Measurements from ENCODE around the gene LIN7A.

LIN7A gene

GRCh38 chr12:80979251-80979650 is 41.5 kb upstream of the LIN7A start:
- H3K4me2 ChIP-seq (ENCODE audit: low read length), result no peak overlapping the region
- H3K9me3 ChIP-seq (ENCODE audit: control insufficient read depth, insufficient read depth, low read length), result no peaks in the 10 kb centered on the region
- TF ChIP-seq EZH2phosphoT487 (IDR thresholded peaks at IDR 0.05; ENCODE audit: borderline replicate concordance, low read length) (no peak), CTCF (IDR thresholded peaks at IDR 0.05; ENCODE audit: low read depth, low read length, poor library complexity, severe bottlenecking) (no peak)
- H3K4me1 ChIP-seq (ENCODE audit: control insufficient read depth, low read length), result no peaks in the 10 kb centered on the region
- no peaks in the 10 kb centered on the region for H3K36me3 ChIP-seq (ENCODE audit: control insufficient read depth, low read length)
- no peak overlapping the region for H3K4me3 ChIP-seq (ENCODE audit: low read length)
- H3K27me3 ChIP-seq (ENCODE audit: control insufficient read depth, low read length), result no peaks in the 10 kb centered on the region
- H3K27ac ChIP-seq (ENCODE audit: low read depth, low read length), result no peak overlapping the region
- H4K20me1 ChIP-seq (ENCODE audit: control insufficient read depth, insufficient read depth, low read depth, low read length), result no peaks in the 10 kb centered on the region
- H3K79me2 ChIP-seq (ENCODE audit: control insufficient read depth, low read length), result no peaks in the 10 kb centered on the region
- H3K9me2 ChIP-seq (replicated peaks; ENCODE audit: control insufficient read depth, low read length), result no peaks in the 10 kb centered on the region
- no peaks in the 10 kb centered on the region for H3F3A ChIP-seq (ENCODE audit: control insufficient read depth, insufficient read depth)

GRCh38 chr12:80977346-80977745 is 39.6 kb upstream of the LIN7A start:
- Histone ChIP-seq H3K27ac (ENCODE audit: low read depth, low read length) (no peak overlapping the region), H3K36me3 (ENCODE audit: control insufficient read depth, low read length) (no peaks in the 10 kb centered on the region), H3K27me3 (ENCODE audit: control insufficient read depth, low read length) (no peaks in the 10 kb centered on the region), H3F3A (ENCODE audit: control insufficient read depth, insufficient read depth) (no peaks in the 10 kb centered on the region), H3K9me3 (ENCODE audit: control insufficient read depth, insufficient read depth, low read length) (no peaks in the 10 kb centered on the region), H3K9me2 (replicated peaks; ENCODE audit: control insufficient read depth, low read length) (no peaks in the 10 kb centered on the region), H3K79me2 (ENCODE audit: control insufficient read depth, low read length) (no peaks in the 10 kb centered on the region), H3K4me2 (ENCODE audit: low read length) (no peak overlapping the region), H3K4me1 (ENCODE audit: control insufficient read depth, low read length) (no peaks in the 10 kb centered on the region), H3K4me3 (ENCODE audit: low read length) (no peak overlapping the region), H4K20me1 (ENCODE audit: control insufficient read depth, insufficient read depth, low read depth, low read length) (no peaks in the 10 kb centered on the region)
- TF ChIP-seq EZH2phosphoT487 (IDR thresholded peaks at IDR 0.05; ENCODE audit: borderline replicate concordance, low read length) (no peak), CTCF (IDR thresholded peaks at IDR 0.05; ENCODE audit: low read depth, low read length, poor library complexity, severe bottlenecking) (no peak)

GRCh38 chr12:80968326-80968725 is 30.6 kb upstream of the LIN7A start:
- Histone ChIP-seq H3K4me3 (ENCODE audit: low read length) (no peak overlapping the region), H4K20me1 (ENCODE audit: control insufficient read depth, insufficient read depth, low read depth, low read length) (no peaks in the 10 kb centered on the region), H3K79me2 (ENCODE audit: control insufficient read depth, low read length) (no peaks in the 10 kb centered on the region), H3K9me3 (ENCODE audit: control insufficient read depth, insufficient read depth, low read length) (no peaks in the 10 kb centered on the region), H3K27ac (ENCODE audit: low read depth, low read length) (no peak overlapping the region), H3K36me3 (ENCODE audit: control insufficient read depth, low read length) (no peaks in the 10 kb centered on the region), H3K4me1 (ENCODE audit: control insufficient read depth, low read length) (no peaks in the 10 kb centered on the region), H3K9me2 (replicated peaks; ENCODE audit: control insufficient read depth, low read length) (no peaks in the 10 kb centered on the region), H3K4me2 (ENCODE audit: low read length) (no peak overlapping the region), H3K27me3 (ENCODE audit: control insufficient read depth, low read length) (no peaks in the 10 kb centered on the region), H3F3A (ENCODE audit: control insufficient read depth, insufficient read depth) (no peaks in the 10 kb centered on the region)
- TF ChIP-seq EZH2phosphoT487 (IDR thresholded peaks at IDR 0.05; ENCODE audit: borderline replicate concordance, low read length), result no peak
- TF ChIP-seq CTCF (IDR thresholded peaks at IDR 0.05; ENCODE audit: low read depth, low read length, poor library complexity, severe bottlenecking), result no peak

GRCh38 chr12:80967565-80967964 is 29.8 kb upstream of the LIN7A start:
- H3K4me2 ChIP-seq (ENCODE audit: low read length), result no peak overlapping the region

More at GRCh38 chr12:80967565-80967964, 29.8 kb upstream of the LIN7A start:
- no peaks in the 10 kb centered on the region for H3K9me2 ChIP-seq (replicated peaks; ENCODE audit: control insufficient read depth, low read length)
- H3K27me3 ChIP-seq (ENCODE audit: control insufficient read depth, low read length), result no peaks in the 10 kb centered on the region
- H3K27ac ChIP-seq (ENCODE audit: low read depth, low read length), result no peak overlapping the region
- no peaks in the 10 kb centered on the region for H3F3A ChIP-seq (ENCODE audit: control insufficient read depth, insufficient read depth)
- no peaks in the 10 kb centered on the region for H3K36me3 ChIP-seq (ENCODE audit: control insufficient read depth, low read length)
- H4K20me1 ChIP-seq (ENCODE audit: control insufficient read depth, insufficient read depth, low read depth, low read length), result no peaks in the 10 kb centered on the region
- H3K4me3 ChIP-seq (ENCODE audit: low read length), result no peak overlapping the region
- H3K79me2 ChIP-seq (ENCODE audit: control insufficient read depth, low read length), result no peaks in the 10 kb centered on the region
- no peaks in the 10 kb centered on the region for H3K9me3 ChIP-seq (ENCODE audit: control insufficient read depth, insufficient read depth, low read length)
- TF ChIP-seq EZH2phosphoT487 (IDR thresholded peaks at IDR 0.05; ENCODE audit: borderline replicate concordance, low read length), result no peak
- no peak for TF ChIP-seq CTCF (IDR thresholded peaks at IDR 0.05; ENCODE audit: low read depth, low read length, poor library complexity, severe bottlenecking)
- no peaks in the 10 kb centered on the region for H3K4me1 ChIP-seq (ENCODE audit: control insufficient read depth, low read length)

Data from DOHH2 (cell line).